Endometrium (tissue), 2 donors: ENCODE results near the gene UPK1B.
"Not testable (repeated sequence)": the region's sequence is repeated elsewhere in the genome, so short reads cannot be mapped to it uniquely, and the experiment has no call there.

Experiments used
- FAIRE-seq: peaks from 2 replicates; lab custom pipeline; 2012; peaks lifted over from hg19 to GRCh38; lab: Jason Lieb, UNC
- donor health status: control.
- donor health status: control.

UPK1B gene

GRCh38 chr3:119225121-119225520 is 51.7 kb downstream of the UPK1B start:
- FAIRE-seq: no peak

- FAIRE-seq: no peak
Observed at GRCh38 chr3:119227070-119227850, 53.9 kb downstream of the UPK1B start.

- FAIRE-seq: no peak
Observed at GRCh38 chr3:119228373-119229145, 55.2 kb downstream of the UPK1B start.

- FAIRE-seq: no peak
Observed at GRCh38 chr3:119229190-119229589, 55.8 kb downstream of the UPK1B start.

GRCh38 chr3:119230071-119230470 is 56.7 kb downstream of the UPK1B start:
- no peak for FAIRE-seq

GRCh38 chr3:119230745-119231144 is 57.3 kb downstream of the UPK1B start:
- FAIRE-seq: no peak

- no peak for FAIRE-seq
Observed at GRCh38 chr3:119234610-119235009, 61.2 kb downstream of the UPK1B start.

- no peak for FAIRE-seq
Observed at GRCh38 chr3:119235151-119235550, 61.8 kb downstream of the UPK1B start.

GRCh38 chr3:119236756-119237155 is 63.4 kb downstream of the UPK1B start:
- FAIRE-seq: no peak

GRCh38 chr3:119237299-119237698 is 63.9 kb downstream of the UPK1B start:
- no peak for FAIRE-seq

- FAIRE-seq: no peak
Observed at GRCh38 chr3:119238363-119238762, 65.0 kb downstream of the UPK1B start.

GRCh38 chr3:119239206-119239820 is 65.9 kb downstream of the UPK1B start:
- no peak for FAIRE-seq

- FAIRE-seq: no peak
Observed at GRCh38 chr3:119240101-119240590, 66.7 kb downstream of the UPK1B start.

GRCh38 chr3:119240591-119241434 is 67.4 kb downstream of the UPK1B start, which contains the start of gene B4GALT4:
TSS of gene B4GALT4 (minus strand) at chr3:119240878. CDS start at chr3:119230099, 10,779 bp downstream.
- FAIRE-seq: peak; percentile 8

GRCh38 chr3:119242387-119243057 is 69.1 kb downstream of the UPK1B start:
- FAIRE-seq: not testable (repeated sequence)

GRCh38 chr3:119243058-119243529 is 69.7 kb downstream of the UPK1B start:
- not testable (repeated sequence) for FAIRE-seq

GRCh38 chr3:119243712-119244111 is 70.3 kb downstream of the UPK1B start:
- no peak for FAIRE-seq

GRCh38 chr3:119245778-119246177 is 72.4 kb downstream of the UPK1B start:
- no peak for FAIRE-seq
